Dermis microvascular lymphatic vessel endothelial cell (primary cell): ENCODE data around the gene SYTL4. TPM values are rescaled to one million over a fixed set of nuclear protein-coding genes. Genes with fewer than 3 reads are reported as not detected.
"Not testable (repeated sequence)": the region's sequence is repeated elsewhere in the genome, so short reads cannot be mapped to it uniquely, and the experiment has no call there.

Experiments used
- DNase-seq, 2 donors: peaks; one replicate each; pipeline versions ENCODE4 v3.0.0 to v3.0.0-alpha.2; 2010; ENCODE audit warnings: low read depth in 2 of 2
- total RNA-seq: library from RNA; depleted of rRNA; stranded (reverse); fragments of >200 nt; gene quantifications from 2 replicates; pipeline ENCODE4 v1.2.1, GENCODE V29; 2014

The SYTL4 gene
- total RNA-seq: 16.8 and 43.4 TPM in 2 replicates

DNA sequence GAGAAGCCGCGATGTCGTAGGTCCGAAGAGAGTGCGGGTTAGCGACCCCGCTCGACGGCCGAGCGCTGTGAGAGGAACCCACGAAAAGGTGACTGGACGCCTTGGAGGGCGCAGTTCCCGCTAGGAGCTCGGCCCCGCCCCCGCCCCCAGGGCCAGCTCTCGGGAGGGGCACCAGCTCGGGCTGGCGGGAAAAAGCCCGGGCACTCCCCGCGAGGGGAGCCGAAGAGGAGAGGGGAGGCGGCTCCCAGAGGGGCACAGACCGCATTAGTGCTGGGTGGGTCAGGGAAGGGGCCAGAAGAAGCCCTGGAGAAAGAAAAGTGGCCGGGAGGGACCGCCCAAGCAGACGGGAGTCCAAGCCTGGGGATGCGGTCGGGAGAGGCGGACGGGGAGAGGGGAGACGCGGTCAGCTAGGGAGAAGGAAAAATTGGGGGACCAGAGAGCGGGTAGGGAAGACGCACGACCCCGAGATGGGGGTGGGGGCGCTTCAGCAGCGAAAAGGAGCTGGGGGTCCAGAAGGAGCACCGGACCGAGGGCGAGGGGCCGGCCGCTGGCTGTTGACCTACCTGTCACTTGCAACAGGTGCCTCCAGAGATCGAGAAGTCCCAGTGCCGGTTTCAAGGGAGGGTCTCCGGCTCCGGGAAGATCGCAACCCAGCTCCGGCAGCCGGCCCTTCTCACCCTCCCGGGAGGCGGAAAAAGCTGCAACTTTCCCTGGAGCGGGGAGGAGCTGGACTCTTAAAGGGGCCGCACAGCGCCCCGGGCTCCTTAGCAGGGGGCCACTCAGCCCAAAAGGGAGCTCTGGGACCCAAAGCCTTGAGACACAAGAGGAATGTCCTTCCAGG, at the start of gene SYTL4:
Gene SYTL4 (minus strand): TSS at position 681 of the 841 bp plus-strand sequence. CDS start 30,084 bp downstream, outside the sequence.
- DNase-seq: peak in 1 of 2 donors; percentile 61

DNA sequence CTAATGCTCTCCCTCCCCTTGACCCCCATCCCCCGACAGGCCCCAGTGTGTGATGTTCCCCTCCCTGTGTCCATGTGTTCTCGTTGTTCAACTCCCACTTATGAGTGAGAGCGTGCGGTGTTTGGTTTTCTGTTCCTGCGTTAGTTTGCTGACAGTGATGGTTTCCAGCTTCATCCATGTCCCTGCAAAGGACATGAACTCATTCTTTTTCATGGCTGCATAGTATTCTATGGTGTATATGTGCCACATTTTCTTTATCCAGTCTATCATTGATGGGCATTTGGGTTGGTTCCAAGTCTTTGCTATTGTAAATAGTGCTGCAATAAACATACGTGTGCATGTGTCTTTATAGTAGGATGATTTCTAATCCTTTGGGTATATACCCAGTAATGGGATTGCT, 37.5 kb upstream of the SYTL4 start:
- DNase-seq: not testable (repeated sequence)

DNA sequence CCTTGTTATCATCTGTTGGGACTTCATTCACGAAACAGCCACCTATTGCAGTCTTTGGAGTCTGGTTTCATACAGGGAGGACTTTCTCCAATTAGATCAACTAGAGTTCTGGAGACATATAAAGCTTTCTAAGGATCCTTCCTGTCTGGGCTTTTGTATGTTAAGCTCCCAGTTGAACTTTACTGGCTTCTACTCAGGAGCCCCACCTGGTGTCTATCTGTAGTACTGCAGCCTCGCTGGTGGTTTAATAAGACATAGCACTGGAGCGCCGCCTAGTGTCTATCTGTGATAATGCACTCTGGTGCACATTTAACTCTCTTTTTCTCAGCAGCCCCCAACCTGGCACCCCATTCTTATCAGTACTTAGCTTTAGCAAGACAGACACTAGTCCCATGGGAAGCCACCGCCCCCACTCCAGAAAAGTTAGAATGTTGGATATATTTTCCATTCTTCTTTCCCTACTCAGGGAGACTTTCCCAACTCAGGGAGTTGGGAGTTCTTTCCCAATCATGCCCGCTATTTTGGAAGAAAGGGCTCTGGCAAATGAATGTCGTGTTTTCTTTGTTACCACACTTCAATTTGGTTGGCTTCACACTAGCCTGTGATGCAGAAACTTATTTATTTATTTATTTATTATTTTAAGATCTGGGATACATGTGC, 36.9 kb upstream of the SYTL4 start:
- peak; percentile 45 to 66 for DNase-seq

DNA sequence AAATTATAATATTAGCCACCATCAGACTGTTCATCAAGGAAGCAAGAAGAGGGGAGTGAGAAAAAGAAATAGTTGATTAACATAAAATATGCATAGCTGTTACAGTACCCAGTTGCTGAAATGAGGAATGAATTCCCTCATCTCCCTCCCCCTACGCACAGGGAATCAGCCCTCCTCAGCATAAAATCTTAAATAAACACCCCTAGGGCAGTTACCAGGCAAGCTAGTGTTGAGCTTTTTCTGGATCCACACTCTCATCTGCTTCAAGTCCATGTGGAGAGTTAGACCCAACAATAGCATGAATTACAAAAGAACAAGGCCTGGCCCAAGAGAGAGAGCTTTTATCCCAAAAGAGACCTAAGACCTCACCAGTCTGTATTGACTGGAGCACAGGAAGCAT, 19.0 kb upstream of the SYTL4 start:
- DNase-seq: no peak

DNA sequence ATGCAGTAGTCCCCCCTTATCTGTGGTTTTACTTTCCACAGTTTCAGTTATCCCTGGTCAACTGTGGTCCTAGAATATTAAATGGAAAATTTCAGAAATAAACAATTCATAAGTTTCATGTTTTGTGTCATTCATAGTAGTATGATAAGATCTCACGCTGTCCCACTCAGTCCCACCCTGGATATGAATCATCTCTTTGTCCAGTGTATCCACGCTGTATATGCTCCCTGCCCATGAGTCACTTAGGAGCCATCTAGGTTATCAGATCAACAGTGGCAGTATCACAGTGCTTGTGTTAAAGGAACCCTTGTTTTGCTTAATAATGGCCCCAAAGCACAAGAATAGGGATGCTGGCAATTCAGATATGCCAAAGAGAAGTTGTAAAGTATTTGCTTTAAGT, 16.2 kb upstream of the SYTL4 start:
- DNase-seq: peak; percentile 74 to 89

DNA sequence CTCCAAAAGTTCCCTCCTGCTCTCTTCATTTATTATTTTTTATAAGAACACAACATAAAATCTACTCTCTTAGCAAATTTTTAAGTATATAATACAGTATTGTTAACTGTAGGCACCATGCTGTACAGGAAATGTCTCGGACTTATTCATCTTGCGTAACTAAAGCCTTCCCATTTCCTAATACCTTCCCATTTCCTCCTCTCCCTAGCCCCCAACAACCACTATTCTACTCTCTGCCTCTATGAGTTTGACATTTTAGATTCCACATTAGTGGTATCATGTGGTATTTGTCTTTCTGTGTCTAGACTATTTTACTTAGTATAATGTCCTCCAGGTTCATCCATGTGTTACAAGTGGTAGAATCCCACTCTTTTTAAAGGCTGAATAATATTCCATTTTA, 15.8 kb upstream of the SYTL4 start:
- peak; percentile 18 to 47 for DNase-seq

DNA sequence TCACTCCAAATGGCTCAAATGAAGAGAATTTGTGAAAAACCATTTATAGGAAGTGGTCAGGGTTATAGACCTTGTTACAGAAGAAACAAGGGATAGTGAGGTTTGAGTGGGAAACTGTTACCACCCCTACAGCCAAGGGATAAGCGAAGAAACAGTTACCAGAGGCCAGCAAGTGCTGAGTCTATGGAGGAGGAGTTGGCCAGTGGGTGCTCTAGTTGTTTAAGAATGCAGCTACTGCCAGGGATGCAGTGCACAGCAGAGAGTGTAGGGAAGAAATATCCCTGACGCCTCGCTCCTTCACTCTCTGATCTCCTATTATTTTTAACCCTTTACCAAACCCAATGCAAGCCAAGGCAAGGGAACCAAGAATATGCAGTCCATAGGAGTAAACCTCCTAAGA, 15.2 kb upstream of the SYTL4 start:
- no peak for DNase-seq

DNA sequence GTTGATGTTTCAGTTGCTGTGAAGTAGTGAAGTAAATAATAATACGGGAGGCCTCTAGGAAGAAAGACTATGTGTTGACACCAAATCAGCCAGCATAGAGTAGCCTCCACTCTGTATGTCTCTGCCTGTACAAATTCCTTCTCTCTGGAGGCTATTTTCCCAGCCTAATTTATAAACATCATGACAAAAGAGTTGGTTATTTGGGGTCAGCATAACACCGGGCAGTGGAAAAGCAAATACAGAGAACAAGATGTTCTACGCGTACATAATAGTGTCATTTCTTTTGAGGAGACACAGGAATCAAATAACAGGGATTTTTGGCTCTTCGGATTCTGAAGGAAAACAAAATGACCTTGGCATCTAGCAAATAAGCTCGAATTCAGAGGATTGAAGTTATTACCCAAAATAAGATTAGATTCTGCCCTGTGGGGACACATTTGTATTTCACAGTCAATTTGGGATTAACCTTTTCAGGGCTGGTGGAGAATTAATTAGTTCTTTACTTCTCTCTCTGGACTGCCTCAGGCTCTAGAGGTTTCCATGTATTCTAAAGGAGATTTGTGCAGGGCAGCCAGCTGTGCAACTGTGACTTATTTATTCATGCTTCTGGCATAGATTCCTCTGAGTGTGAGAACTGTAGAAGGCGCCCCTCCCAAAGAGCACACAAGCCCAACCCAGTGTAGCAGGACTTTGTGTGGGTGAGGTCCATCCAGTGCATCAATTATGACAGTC, 14.1 kb upstream of the SYTL4 start:
- DNase-seq: peak in 1 of 2 donors; percentile 51

DNA sequence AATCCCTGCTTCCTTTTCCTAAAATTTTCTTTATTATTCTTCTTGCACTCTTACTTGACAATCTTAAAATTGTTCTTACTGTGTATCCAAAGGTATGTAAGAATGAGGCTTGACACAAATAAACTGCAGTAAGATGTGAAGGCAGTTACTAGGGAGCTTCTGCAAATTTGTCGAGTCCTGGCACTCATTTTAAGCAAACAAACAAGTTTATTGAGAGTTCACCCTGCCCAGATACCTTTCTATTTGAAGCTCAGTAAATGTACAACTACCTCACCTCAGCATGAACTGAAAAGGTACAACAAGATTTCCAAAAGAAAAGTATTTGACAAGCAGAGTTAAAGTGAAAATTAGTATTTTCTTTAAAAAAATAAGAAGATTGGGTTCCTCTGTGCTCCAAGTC, 13.3 kb upstream of the SYTL4 start:
- DNase-seq: no peak

DNA sequence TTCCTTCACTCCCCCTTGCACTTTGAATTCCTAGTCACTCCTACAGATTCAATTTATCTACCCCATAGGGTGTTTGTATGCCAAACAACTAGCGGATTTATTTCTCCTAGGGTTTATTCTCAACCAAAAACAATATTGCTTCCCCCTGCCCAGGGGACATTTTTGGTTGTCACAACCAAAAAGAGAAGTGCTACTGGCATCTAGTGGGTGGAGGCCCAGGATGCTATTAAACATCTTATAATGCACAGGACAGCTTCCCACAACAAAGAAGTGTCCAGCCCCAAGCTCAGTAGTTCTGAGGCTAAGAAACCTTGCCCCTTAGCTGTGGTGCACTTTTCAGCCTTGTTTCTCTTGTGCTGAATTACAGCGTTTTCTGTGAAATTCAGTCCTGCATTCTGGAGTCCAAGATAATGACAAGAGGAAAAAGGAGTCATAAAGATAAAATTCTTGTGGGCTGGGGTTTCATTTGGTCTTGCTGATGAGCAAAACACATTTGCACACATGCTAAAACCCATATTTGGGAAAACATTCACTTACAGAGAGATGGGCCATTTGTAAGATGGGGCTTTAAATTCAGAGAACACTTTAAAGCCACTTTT, 11.2 kb upstream of the SYTL4 start:
- DNase-seq: peak in 1 of 2 donors; percentile 37

DNA sequence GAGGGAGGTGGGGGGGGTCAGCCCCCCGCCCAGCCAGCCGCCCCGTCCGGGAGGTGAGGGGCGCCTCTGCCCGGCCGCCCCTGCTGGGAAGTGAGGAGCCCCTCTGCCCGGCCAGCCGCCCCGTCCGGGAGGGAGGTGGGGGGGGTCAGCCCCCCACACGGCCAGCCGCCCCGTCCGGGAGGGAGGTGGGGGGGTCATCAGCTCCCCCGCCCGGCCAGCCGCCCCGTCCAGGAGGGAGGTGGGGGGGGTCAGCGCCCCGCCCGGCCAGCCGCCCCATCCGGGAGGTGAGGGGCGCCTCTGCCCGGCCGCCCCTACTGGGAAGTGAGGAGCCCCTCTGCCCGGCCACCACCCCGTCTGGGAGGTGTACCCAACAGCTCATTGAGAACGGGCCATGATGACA, 7.9 kb downstream of the SYTL4 start:
- DNase-seq: not testable (repeated sequence)

DNA sequence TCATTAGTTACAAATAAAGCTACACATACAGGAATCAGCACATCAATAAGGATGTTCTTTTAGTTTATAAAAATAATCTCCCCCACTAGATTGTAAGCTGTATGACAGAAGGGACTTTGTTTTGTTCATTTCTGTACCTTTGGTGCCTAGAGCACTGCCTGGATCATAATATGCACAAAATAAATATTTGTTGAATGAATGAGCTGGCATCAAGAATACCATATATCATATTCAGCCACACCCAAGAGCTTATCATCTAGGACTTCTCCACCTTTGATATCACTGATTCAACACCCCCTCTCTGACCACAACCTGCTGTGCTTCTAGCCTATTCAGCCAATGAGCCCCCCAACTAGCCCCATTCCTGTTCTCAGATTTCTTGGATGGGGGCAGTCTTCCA, 10.6 kb downstream of the SYTL4 start:
- DNase-seq: no peak

DNA sequence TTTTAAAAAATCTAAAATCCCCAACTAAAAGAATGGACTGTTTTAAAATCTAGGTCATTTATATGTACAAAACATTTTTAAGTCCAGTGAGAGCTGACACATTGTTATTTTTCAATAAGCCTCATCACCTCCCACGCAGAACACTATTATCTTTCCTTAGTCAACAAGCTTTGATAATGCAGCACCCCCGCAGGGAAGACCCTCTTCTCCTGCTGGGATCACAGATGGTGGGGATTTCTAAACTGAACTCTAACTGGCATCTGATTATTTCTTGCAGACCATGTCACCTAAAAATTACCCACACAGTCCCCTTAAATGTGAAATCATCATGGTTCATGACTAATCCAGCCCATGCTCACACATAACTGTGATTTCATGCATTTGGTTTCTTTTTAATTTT, 11.6 kb downstream of the SYTL4 start:
- DNase-seq: no peak

DNA sequence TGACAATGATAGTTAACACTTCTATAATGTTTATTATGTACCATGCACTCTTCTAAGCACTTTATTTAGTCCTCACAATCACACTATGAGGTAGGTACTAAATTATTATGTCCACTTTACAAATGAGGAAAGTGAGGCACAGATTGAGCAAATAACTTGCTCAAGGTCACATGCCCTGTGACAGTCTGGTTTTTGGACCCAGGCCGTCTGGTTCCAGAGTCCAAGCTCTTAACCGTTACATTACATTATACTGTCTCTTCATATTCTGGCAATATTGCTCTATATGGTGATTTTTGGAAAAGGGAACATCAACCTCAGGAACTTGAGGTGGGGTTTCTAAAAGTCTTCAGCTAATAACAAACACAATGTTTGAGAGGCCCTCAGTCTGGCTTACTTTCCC, 12.8 kb downstream of the SYTL4 start:
- DNase-seq: no peak

DNA sequence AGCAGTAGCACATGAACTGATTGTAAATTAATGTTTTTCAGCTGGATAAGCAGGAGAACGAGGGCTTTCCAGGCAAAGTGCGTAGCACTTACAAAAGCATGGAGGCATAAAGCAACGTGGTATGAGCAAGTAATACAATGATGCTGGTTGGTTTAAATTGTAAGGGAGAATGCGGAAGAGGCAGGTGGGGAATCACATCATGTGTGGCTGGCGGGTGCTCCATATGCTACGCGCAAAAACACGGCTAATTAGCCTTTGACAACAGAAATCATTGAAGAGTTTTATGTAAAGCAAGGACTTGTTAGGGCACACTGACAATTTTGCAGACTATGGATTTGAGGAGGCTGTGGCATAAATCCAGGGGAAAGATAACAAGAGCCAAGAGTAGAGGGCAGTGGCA, 14.6 kb downstream of the SYTL4 start:
- DNase-seq: no peak

DNA sequence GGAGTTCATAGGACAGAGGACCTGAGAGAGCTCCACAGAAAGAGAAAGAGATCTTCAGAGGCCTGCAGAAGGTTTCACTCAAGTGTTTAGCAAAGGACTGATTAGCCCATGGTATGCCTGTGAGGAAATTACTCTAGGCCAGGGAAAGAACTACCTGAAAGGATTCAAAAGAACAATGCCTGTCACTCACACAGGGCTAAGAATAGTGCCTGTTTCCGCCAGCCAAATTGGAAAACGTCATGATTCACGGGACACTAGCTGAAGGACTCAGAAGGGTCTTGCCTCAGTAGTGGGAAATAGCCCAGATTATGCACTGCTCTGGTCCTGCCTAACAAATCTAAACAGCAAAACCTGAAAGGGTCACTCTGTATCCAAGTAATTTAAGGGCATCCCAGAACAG, 21.1 kb downstream of the SYTL4 start:
- peak in 1 of 2 donors; percentile 53 for DNase-seq

DNA sequence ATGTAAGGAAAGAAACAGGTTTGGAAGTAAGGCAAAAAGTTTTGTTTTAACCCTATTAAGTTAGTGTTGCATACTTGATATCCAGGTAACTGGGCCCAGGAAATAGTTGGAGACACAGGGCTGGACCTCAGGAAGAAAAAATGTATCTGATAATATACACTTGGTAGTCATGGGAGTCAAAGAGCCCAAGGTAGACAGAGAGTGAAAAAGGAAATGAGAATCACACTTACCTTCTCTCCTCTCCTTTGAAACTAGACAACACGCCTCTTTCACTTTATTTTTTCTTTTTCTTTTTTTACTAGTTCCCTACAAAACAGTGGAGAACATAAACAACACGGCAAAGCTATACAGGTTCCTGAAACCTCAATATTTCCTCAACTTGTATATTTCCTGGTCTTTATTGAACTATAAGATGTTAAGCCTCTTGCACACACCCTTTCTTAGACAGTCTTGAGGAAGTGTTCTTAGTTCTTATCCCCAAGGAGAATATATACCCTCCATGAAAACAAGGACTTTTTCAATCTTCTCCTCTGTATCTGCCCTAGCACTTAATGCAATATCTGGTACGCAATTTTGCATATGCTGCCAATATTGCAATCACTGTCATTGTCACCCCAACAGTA, 27.2 kb downstream of the SYTL4 start:
- no peak for DNase-seq

DNA sequence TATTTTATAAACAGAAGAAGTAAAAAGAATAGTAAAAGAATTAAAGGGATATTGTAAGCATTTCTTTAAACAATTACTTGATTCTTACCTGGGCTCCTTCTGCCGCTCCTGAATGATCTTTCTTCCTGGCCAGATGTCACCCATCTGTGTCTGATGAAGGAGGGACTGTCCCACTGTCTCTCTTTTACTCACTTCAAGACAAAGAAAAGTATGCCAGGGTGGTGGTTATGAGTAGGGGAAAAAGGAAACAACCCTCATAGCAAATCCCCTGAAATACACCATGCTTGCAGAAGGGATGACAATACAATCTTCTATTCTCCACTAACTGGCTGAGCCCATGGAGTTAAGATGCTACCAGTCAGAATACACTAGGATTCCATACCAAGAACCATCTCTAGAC, 31.1 kb downstream of the SYTL4 start:
- no peak for DNase-seq

DNA sequence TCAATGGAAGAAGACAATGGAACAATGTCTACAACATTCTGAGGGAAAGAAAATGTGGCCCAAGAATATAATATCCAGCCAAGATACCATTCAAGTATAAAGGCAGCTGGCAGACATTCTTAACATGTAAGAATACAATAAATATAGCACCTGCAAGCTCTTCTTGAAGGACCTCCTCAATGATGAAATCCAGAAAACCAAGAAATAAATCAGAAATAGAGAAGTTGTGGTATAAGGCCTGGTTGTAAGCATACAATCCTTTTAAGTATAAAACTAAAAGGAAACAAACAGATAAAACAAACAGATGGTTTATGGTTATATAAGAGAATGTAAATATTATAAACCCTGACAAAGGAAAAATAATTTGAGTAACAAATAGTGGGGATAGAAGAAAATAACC, 33.4 kb downstream of the SYTL4 start:
- DNase-seq: no peak

DNA sequence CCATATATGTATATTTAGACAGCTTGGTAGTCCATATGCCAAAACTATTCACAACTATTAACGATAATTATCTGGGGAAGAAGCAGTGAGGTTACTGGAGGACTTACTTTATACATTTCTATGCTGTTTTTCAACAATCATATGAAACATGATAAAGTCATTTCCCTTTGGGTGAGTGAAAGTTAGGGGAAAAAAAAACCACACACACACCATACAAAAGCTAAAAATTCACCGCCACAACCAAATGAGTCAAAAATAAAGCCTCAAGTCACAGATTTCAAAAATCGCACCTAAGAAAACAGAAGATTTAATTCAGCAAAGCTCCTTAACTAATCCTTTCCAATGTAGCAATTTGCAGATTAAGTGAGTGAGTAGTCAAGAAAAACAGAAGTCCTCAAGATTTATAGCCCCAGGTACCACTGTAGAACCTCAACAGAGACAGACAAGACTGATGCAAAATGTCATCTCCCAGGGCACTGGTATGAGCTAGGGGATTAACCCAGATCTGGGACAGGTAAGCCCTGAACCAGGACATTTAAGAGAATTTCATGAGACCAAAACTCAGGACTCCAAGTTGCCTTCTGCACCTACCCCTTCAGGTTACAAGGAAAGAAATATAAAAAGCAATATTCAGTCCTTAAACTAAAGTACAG, 35.1 kb downstream of the SYTL4 start:
- no peak for DNase-seq

DNA sequence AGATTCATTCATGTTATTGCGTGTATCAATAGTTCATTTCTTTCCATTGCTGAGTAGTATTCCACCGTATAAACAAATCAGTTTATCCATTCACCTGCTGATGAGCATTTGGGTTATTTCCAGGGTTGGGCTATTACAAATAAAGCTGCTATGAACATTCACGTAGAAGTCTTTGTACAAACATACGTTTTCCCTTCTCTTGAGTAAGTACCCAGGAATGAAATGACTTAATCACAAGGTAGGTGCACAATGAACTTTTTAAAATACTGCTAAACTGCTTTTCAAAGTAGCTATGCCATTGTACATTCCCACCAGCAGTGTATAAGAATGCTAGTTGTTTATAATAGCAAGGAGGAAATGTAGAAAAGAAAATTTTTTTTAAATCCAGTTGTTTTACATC, 35.9 kb downstream of the SYTL4 start:
- DNase-seq: no peak
